Measurements from ENCODE around the gene PRR14. TPM values are rescaled to one million over a fixed set of nuclear protein-coding genes. Genes with fewer than 3 reads are reported as not detected.

The PRR14 gene
- total and polyA plus RNA-seq, 2 of the 8 experiments (the other 6 are each of a cell fraction or from before 2014, with no cell fraction given): 3.6 to 16.1 TPM

GRCh38 chr16:30658731-30659506, 8.2 kb downstream of the PRR14 start (continued):
- TF ChIP-seq SIN3A (conservative IDR thresholded peaks at IDR 0.05 in 1 of 2, IDR thresholded peaks at IDR 0.05 in 1 of 2; ENCODE audit: low read depth in 1 of 2, low read length in 2 of 2) (0 out of 4 replicates have a peak, but pooled peaks of 1 of the 2 experiments have one; percentile 0), JUN (IDR thresholded peaks at IDR 0.05; ENCODE audit: low read depth, low read length) (no peak), TAF1 (IDR thresholded peaks at IDR 0.05; ENCODE audit: low read depth, low read length) (peak; percentile 43; the same call in 1 of the 2 replicates)
- TF ChIP-seq, protein P1, sequence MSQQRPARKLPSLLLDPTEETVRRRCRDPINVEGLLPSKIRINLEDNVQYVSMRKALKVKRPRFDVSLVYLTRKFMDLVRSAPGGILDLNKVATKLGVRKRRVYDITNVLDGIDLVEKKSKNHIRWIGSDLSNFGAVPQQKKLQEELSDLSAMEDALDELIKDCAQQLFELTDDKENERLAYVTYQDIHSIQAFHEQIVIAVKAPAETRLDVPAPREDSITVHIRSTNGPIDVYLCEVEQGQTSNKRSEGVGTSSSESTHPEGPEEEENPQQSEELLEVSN (IDR thresholded peaks at IDR 0.05): no peak

All from H1 (cell line).